H1 (cell line): ENCODE data around the gene NAMPT. TPM values are rescaled to one million over a fixed set of nuclear protein-coding genes. Genes with fewer than 3 reads are reported as not detected.

Experiments
- BRCA1 ChIP-seq: IDR thresholded peaks from 2 replicates; pipeline ENCODE4 v1.6.1; 2012; ENCODE audit warnings: low read depth, low read length, improper control_type of control experiment
- GABPA ChIP-seq: IDR thresholded peaks from 2 replicates; pipeline ENCODE4 v1.6.1; 2011; ENCODE audit warnings: mild to moderate bottlenecking, low read length, moderate library complexity, borderline replicate concordance; ENCODE audit not compliant: insufficient read depth
- KDM4A ChIP-seq: IDR thresholded peaks from one replicate; pipeline ENCODE4 v1.7.1; 2012; ENCODE audit warnings: low read depth, mild to moderate bottlenecking, moderate library complexity, low read length, inconsistent platforms; ENCODE audit not compliant: severe bottlenecking
- MAFK ChIP-seq: IDR thresholded peaks from 2 replicates; pipeline ENCODE4 v1.6.1; 2012; ENCODE audit warnings: low read depth, mild to moderate bottlenecking, improper control_type of control experiment, low read length
- polyA plus RNA-seq, 7 experiments: library from polyadenylated mRNA; depleted of rRNA in 3 of 7; stranded (reverse) in 5 of 7; unstranded in 2 of 7; fragments of >200 nt in 5 of 7; fragments of 200-250 nt in 2 of 7; gene quantifications; 1 replicate in 5 of 7; 2 replicates in 1 of 7; 4 replicates in 1 of 7; pipeline versions ENCODE4 v1.2.1 to v1.2.3, GENCODE V29; 2011 to 2013; ENCODE audit warnings: missing spikeins in 2 of 7, mixed read lengths in 2 of 7
- total RNA-seq: library from RNA; stranded (reverse); fragmentation: NEBNext Ultra II Directional; extraction: Animal tissue kit (Norgen Biotek cat#: 25700); gene quantifications from 2 replicates; pipeline ENCODE4 v1.2.1, GENCODE V29; 2021
- TF ChIP-seq, protein P1 (sequence below): fragments of 300-600 bp; sonication (generic); IDR thresholded peaks from 2 replicates; pipeline ENCODE4 v1.7.1; 2012; ENCODE audit warnings: low read length, moderate library complexity, mild to moderate bottlenecking, inconsistent platforms; ENCODE audit not compliant: insufficient replicate concordance

The NAMPT gene
- total and polyA plus RNA-seq, 2 of the 8 experiments (the other 6 are each of a cell fraction or from before 2014, with no cell fraction given): 15.4 to 95.9 TPM

DNA sequence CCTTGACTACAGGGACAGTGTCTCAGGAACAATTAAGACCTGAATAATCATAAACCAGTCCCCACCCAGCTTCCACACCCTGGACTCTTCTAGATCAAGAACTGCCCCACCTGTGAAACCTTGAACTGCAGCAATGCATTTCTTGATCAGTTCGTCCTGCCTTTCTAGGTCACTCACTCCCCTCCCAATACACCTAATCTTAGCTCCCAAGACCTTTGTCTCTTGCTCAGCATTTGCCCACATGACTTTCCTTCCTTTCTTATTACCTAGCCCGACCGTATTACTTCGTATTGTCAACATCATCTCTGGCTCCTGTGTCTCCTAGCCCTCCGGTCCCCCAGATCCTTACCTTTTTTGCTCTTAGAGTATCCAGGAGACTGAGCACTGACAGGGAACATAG lies 5.5 kb upstream of the NAMPT start (continued):
- TF ChIP-seq, protein P1, sequence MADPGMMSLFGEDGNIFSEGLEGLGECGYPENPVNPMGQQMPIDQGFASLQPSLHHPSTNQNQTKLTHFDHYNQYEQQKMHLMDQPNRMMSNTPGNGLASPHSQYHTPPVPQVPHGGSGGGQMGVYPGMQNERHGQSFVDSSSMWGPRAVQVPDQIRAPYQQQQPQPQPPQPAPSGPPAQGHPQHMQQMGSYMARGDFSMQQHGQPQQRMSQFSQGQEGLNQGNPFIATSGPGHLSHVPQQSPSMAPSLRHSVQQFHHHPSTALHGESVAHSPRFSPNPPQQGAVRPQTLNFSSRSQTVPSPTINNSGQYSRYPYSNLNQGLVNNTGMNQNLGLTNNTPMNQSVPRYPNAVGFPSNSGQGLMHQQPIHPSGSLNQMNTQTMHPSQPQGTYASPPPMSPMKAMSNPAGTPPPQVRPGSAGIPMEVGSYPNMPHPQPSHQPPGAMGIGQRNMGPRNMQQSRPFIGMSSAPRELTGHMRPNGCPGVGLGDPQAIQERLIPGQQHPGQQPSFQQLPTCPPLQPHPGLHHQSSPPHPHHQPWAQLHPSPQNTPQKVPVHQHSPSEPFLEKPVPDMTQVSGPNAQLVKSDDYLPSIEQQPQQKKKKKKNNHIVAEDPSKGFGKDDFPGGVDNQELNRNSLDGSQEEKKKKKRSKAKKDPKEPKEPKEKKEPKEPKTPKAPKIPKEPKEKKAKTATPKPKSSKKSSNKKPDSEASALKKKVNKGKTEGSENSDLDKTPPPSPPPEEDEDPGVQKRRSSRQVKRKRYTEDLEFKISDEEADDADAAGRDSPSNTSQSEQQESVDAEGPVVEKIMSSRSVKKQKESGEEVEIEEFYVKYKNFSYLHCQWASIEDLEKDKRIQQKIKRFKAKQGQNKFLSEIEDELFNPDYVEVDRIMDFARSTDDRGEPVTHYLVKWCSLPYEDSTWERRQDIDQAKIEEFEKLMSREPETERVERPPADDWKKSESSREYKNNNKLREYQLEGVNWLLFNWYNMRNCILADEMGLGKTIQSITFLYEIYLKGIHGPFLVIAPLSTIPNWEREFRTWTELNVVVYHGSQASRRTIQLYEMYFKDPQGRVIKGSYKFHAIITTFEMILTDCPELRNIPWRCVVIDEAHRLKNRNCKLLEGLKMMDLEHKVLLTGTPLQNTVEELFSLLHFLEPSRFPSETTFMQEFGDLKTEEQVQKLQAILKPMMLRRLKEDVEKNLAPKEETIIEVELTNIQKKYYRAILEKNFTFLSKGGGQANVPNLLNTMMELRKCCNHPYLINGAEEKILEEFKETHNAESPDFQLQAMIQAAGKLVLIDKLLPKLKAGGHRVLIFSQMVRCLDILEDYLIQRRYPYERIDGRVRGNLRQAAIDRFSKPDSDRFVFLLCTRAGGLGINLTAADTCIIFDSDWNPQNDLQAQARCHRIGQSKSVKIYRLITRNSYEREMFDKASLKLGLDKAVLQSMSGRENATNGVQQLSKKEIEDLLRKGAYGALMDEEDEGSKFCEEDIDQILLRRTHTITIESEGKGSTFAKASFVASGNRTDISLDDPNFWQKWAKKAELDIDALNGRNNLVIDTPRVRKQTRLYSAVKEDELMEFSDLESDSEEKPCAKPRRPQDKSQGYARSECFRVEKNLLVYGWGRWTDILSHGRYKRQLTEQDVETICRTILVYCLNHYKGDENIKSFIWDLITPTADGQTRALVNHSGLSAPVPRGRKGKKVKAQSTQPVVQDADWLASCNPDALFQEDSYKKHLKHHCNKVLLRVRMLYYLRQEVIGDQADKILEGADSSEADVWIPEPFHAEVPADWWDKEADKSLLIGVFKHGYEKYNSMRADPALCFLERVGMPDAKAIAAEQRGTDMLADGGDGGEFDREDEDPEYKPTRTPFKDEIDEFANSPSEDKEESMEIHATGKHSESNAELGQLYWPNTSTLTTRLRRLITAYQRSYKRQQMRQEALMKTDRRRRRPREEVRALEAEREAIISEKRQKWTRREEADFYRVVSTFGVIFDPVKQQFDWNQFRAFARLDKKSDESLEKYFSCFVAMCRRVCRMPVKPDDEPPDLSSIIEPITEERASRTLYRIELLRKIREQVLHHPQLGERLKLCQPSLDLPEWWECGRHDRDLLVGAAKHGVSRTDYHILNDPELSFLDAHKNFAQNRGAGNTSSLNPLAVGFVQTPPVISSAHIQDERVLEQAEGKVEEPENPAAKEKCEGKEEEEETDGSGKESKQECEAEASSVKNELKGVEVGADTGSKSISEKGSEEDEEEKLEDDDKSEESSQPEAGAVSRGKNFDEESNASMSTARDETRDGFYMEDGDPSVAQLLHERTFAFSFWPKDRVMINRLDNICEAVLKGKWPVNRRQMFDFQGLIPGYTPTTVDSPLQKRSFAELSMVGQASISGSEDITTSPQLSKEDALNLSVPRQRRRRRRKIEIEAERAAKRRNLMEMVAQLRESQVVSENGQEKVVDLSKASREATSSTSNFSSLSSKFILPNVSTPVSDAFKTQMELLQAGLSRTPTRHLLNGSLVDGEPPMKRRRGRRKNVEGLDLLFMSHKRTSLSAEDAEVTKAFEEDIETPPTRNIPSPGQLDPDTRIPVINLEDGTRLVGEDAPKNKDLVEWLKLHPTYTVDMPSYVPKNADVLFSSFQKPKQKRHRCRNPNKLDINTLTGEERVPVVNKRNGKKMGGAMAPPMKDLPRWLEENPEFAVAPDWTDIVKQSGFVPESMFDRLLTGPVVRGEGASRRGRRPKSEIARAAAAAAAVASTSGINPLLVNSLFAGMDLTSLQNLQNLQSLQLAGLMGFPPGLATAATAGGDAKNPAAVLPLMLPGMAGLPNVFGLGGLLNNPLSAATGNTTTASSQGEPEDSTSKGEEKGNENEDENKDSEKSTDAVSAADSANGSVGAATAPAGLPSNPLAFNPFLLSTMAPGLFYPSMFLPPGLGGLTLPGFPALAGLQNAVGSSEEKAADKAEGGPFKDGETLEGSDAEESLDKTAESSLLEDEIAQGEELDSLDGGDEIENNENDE: no peak
- TF ChIP-seq BRCA1: no peak
- no peak for TF ChIP-seq KDM4A
- no peak for TF ChIP-seq MAFK
- no peak for TF ChIP-seq GABPA
- TF ChIP-seq, all 59 proteins: peak for 0
